Tibial nerve (tissue), 4 donors: Measurements from ENCODE around the gene MAML3.

Experiments used
- CTCF ChIP-seq, 5 experiments: fragments of 200-600 bp in 3 of 5; fragments of 450-650 bp in 2 of 5; sonication (generic) in 3 of 5; IDR thresholded peaks; one replicate each; pipeline ENCODE4 v1.5.1; 2016 to 2019; ENCODE audit warnings: antibody characterized with exemption in 5 of 5, mild to moderate bottlenecking in 3 of 5, moderate library complexity in 2 of 5
- EP300 ChIP-seq, 2 donors: sonication (generic); formaldehyde crosslinking; IDR thresholded peaks; one replicate each; pipeline ENCODE4 v1.6.1; 2017; ENCODE audit warnings: antibody characterized with exemption in 2 of 2, mild to moderate bottlenecking in 1 of 2
- POLR2A ChIP-seq, 2 donors: fragments of 450-650 bp; IDR thresholded peaks; one replicate each; pipeline ENCODE4 v1.6.1; 2017; ENCODE audit warnings: antibody characterized with exemption in 2 of 2, mild to moderate bottlenecking in 2 of 2, moderate library complexity in 2 of 2

- TF ChIP-seq CTCF (IDR thresholded peaks at IDR 0.05) (no peak), EP300 (IDR thresholded peaks at IDR 0.05) (no peak), POLR2A (IDR thresholded peaks at IDR 0.05) (no peak)
Measured at GRCh38 chr4:140163029-140163810, 9.2 kb upstream of the MAML3 start.
